GM18505 (cell line): Measurements from ENCODE around the gene ZDHHC20.
A peak's percentile ranks its signal among the peaks of the same experiment; 100 is the strongest.
"Not testable (repeated sequence)": the region's sequence is repeated elsewhere in the genome, so short reads cannot be mapped to it uniquely, and the experiment has no call there.

ENCODE experiments used
- ATAC-seq: cut with Tn5 transposase; IDR thresholded peaks from one replicate; pipeline ENCODE4 v1.9.1; 2021; ENCODE audit not compliant: unreplicated experiment
- POLR2A ChIP-seq: IDR thresholded peaks from 4 replicates; pipeline ENCODE4 v1.6.1; 2011; ENCODE audit warnings: borderline replicate concordance; ENCODE audit not compliant: insufficient read depth, insufficient read length; ENCODE audit errors: extremely low read depth

ZDHHC20 gene

DNA sequence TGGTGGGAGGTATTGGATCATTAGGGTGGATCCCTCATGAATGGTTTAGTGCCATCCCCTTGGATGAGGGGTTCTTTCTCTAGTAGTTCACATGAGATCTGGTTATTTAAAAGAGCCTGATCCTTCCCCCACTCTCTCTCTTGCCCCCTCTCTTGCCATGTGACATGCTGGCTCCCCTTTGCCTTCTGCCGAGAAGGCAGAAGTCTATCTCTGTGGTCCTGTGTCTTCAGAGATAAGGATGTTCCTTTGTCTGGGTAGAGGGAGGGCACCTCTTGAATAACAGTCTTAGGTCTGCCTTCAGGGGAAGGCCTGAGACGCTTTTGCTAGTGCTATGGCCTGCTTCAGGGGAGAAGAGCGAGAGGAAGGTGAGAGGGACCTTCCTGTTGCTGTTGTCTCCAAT is 2.0 kb upstream of the ZDHHC20 start:
- TF ChIP-seq POLR2A, result no peak
- ATAC-seq, result no peak

DNA sequence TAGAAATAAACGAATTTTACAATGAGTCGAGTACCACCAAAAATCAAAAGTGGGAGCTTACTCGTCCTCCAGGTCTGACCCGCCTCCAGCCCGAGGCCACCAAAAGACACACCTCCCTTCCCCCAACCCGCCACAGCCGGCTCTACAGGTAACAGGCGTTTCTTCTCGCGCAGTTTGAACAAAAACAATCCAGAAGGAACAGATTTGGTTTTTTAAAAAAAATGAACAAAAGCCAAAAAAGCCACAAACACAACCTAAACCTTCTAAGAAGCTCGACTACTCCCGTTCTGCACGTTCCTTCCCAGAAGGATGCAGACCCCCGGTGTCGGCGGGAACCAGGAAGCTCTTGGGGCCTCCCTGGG is 671 bp downstream of the ZDHHC20 start:
- TF ChIP-seq POLR2A, result no peak
- ATAC-seq, result peak; percentile 38

DNA sequence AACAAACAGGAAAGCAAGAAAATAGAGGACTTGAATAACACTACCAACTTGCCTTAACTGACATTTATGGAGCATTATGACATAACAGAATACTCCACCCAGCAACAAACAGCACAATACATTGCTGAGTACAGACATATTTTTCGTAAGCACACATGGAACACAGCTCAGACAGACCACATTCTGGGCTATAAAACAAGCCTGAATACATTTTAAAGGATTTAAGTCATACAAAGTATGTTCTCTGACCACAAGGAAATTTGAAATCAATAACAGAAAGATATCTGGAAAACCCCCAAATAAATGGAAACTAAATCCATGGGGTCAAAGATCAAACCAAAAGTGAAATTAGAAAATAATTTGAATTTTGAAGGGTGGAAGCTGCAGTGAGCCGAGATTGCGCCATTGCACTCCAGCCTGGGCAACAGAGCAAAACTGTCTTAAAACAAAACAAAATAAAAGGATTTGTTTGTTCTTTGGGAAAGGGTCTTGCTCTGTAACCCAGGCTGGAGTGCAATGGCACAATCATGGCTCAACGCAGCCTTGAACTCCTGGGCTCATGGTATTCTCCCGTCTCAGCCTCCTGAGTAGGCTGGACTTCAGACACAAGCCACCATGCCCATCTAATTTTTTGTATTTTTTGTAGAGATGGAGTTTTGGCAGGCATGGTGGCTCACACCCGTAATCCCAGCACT is 5.6 kb downstream of the ZDHHC20 start:
- TF ChIP-seq POLR2A, result no peak
- no peak for ATAC-seq

DNA sequence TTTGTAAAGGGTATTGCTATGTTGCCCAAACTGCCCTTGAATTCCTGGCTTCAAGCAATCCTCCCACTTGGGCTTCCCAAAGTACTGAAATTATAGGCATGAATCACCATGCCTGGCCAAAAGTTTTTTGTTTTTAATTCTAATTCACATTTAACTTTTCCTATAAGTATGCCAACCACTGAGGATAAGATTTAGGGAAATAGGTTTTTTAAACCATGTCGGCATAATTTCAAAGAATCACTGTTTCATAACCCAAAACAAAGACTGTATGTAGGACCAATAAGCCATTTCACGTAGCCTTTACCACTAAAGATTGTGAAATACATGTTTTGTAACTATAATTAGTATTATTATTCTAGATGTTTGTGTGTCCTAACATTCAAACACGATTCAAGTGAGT is 8.2 kb downstream of the ZDHHC20 start:
- no peak for TF ChIP-seq POLR2A
- ATAC-seq, result no peak

DNA sequence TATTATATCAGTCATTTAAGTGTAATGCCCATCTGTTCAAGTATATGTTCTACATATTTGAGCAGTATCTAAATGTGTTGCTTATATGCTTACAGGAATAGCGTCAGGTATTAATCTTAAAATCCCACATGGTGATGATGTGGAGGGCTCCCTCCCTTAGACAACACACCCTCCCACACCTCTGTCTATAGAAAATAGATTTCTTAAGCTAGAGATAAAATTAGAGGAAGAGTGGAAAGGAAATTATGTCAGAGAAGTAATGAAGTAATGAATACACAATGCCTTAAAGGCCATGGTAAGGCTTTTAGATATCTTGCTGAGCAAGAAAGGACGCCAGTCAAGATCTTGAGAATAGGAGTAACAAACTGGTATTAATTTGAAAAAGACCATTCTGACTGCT is 12.4 kb downstream of the ZDHHC20 start:
- ATAC-seq, result no peak
- no peak for TF ChIP-seq POLR2A

DNA sequence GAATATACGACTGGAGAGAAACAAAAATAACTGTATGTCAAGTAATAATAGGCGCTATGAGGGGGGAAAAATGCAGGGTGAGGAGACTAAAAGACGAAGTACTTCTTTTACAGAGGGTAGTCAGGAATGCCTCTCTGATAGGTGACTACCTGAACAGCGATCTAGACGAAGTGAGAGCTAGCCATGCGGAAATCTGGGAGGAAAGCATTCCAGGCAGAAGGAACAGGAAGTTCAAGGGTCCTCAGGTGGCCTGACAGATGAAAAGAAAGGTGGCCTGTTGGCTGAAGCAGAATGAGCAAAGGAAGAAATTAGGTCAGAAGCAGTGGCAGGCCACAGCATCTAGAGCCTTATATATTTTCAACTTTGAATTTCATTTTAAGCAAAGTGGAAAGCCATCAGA is 13.3 kb downstream of the ZDHHC20 start:
- ATAC-seq, result no peak
- TF ChIP-seq POLR2A, result no peak

DNA sequence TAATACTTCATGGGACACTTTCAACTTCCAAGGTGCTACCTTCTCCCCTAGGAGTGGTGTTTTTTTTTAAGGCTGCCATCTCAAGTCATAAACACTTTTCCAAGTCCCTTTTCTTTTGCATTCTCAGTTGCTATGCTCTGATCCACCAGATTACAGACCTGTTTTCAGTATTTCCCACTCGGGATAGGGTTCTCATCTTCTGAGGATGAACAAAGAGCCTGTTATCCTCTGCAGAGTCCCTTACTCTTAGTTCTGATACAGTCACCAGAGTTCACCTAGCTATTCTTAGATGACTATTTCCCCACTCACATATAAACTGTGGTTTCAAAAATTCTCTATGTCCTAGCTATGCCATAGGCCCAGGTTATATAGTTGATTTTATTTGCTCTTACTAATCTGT is 15.9 kb downstream of the ZDHHC20 start:
- no peak for TF ChIP-seq POLR2A
- ATAC-seq, result no peak

DNA sequence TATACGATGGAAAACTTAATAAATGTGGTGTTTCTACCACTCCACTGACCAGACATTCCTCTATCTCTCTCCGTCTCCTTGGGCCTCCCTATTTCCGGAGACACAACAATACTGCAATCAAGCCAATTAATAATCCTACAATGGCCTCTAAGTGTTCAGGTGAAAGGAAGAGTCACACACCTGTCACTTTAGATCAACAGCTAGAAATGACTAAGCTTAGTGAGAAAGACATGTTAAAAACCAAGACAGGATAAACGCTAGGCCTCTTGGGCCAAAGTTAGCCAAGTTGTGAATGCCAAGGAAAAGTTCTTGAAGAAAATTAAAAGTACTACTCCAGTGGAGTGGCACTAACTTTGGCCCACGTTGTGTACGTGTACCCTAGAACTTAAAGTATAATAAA is 22.5 kb downstream of the ZDHHC20 start:
- no peak for ATAC-seq
- TF ChIP-seq POLR2A, result no peak

DNA sequence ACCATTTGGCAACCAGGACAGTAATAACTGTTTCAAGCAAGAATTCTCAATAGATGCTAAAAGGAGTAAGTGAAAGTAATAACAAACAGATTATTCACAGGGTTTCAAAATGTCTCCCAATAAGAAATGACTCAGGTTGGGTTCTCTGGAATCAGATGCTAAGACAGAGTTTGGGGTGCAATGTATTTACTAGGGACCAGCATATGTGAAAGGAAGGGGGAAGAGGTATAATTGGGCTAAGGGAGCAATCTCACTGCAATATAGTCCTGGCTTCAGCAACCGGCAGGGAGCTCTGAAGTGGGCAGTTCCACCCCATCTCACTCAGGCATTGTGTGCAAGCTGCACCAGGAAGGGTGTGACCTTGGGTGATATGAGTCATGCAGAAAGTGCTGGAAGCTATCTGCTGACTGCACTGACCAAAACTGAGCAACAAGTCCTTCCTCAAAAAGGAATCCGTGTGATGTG is 23.4 kb downstream of the ZDHHC20 start:
- peak; percentile 98 for ATAC-seq
- peak; percentile 25 for TF ChIP-seq POLR2A

DNA sequence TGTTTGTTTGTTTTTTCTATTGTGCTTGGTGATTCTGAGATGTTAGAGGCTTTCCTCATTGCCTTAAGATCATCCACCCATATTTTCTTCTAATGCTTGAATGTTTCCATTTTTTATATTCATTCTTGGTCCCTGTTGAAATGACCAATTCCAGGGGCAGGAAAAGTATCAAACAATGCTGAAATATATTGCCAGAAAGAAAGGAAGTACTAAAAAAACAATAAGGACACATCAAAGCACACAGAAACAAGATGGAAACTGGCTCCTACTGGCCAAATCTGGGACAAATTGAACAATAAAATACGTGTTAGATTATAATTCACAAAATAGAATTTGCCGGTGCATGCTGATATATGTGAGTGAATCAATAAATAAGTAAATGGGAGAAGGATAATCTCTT is 23.9 kb downstream of the ZDHHC20 start:
- ATAC-seq, result no peak
- no peak for TF ChIP-seq POLR2A

DNA sequence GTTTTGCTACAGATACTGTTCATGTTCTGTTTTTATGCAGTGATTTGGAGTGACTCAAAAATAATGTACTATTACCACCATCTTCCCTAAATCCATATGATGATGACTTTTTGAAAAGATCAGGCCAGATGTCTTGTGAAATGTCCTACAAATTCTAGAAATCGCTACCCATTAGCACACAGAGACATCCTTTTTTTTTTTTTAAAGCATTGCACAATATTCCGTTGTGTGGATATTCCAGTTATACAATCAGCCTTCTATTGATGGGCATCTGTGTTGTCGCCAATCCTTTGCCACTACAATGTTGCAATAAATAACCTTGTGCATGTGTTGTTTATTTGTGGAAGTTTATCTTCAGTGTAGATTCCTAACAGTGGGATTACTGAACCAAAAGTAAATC is 24.5 kb downstream of the ZDHHC20 start:
- no peak for ATAC-seq
- no peak for TF ChIP-seq POLR2A

DNA sequence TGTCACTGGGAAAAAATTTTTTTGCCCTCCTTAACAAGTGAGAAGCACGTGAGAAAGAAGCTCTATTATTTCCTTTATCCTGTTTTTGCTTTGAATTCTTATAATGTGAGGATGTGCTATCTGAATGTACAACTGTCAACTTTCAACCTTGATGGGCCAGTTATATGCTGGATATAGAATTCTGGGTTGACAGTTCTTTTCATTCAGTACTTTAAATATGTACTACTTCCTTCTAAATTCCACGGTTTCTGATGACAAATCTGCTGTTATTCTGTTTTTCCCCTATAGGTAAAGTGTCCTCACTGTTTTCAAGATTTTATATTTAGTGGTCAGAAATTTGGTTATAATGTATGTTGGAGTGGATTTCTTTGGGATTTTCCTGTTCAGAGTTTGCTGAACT is 29.9 kb downstream of the ZDHHC20 start:
- TF ChIP-seq POLR2A, result no peak
- no peak for ATAC-seq

DNA sequence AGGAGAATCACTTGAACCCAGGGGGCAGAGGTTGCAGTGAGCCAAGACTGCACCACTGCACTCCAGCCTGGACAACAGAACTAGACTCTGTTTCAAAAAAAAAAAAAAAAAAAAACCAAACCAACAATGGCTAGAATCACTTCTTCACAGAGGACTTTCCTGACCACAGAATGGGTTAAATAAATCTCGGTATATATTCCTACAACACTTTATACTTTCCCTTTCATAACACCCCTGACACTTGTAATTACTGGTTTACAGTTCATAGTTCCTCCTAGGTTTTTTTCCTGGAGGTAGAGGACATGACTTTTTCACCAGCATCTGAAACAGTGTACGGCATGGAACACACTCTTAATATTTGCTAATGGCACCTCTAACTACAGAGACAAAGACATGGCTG is 31.4 kb downstream of the ZDHHC20 start:
- no peak for ATAC-seq

DNA sequence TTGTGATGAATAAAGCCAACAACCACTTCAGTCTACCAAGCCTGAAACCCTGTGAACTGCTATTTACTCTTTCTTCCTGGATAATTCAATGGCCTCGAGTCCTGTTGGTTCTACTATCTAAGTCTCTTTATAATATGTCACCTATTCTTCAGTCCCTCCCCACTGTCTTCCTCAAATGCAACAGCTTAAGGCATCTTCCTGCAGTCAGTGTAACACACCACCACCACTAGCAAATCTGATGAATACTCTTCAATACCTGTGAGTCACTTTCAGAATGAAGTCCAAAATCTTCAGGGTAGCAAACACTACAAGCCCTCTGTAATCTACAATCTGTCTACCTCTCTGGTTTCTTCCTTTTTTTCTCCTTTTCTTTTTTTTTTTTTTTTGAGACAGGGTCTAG is 32.9 kb downstream of the ZDHHC20 start:
- no peak for ATAC-seq
- no peak for TF ChIP-seq POLR2A

More for the DNA sequence above, 31.4 kb downstream of the ZDHHC20 start:
- no peak for TF ChIP-seq POLR2A

DNA sequence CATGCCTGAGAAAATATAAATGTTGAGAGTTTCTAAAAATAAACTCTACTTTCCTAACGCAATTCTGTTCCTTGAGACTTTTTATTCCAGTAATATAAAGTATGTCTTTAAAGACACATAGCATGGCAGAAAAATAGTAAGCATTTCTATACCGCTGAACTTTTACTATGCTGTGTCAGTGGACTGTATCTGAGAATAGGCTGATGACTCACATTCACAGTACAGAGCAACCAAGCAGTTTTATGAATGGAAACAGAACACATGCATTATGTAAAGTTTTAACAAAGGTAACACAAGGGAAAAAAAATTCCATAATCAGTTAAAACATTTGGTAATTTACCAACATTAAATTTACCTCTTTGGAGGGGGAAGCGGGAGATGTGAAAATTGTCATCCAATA is 38.4 kb downstream of the ZDHHC20 start:
- no peak for TF ChIP-seq POLR2A
- no peak for ATAC-seq

DNA sequence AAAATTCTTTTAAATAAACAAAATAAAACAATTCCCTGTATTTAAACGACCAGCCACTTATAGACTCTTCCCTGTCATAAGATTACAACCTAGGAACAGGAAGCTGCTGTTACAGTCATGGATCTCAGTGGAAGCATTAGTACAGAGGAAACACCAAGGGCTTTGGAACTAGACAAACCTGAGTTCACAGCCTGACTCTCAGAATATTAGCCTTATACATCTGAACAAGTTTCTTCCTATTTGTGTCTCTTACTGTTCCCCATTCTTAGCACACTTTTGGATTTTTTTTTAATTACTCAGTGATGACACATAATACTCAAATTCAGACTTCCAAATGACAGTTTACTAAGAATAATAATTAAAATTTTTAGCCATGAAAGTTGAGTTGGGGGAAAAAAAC is 46.1 kb downstream of the ZDHHC20 start:
- ATAC-seq, result no peak
- TF ChIP-seq POLR2A, result no peak

DNA sequence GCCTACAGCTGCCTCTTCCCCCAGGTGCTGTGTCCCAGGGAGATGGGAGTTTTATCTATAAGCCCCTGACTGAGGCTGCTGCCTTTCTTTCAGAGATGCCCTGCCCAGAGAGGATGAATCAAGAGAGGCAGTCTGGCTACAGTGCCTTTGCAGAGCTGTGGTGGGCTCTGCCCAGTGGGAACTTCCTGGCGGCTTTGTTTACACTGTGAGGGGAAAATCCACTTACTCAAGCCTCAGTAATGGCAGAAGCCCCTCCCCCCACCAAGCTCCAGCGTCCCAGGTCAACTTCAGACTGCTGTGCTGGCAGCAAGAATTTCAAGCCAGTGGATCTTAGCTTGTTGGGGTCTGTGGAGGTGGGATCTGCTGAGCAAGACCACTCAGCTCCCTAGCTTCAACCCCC is 48.6 kb downstream of the ZDHHC20 start:
- ATAC-seq, result not testable (repeated sequence)
